Measurements from ENCODE around the gene ENPP6.

The ENPP6 gene

GRCh38 chr4:184189966-184190365 is 27.7 kb downstream of the ENPP6 start:
- TF ChIP-seq, protein P1, sequence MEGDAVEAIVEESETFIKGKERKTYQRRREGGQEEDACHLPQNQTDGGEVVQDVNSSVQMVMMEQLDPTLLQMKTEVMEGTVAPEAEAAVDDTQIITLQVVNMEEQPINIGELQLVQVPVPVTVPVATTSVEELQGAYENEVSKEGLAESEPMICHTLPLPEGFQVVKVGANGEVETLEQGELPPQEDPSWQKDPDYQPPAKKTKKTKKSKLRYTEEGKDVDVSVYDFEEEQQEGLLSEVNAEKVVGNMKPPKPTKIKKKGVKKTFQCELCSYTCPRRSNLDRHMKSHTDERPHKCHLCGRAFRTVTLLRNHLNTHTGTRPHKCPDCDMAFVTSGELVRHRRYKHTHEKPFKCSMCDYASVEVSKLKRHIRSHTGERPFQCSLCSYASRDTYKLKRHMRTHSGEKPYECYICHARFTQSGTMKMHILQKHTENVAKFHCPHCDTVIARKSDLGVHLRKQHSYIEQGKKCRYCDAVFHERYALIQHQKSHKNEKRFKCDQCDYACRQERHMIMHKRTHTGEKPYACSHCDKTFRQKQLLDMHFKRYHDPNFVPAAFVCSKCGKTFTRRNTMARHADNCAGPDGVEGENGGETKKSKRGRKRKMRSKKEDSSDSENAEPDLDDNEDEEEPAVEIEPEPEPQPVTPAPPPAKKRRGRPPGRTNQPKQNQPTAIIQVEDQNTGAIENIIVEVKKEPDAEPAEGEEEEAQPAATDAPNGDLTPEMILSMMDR (IDR thresholded peaks at IDR 0.05; ENCODE audit: low read depth, low read length): no peak
- H3K4me3 ChIP-seq (ENCODE audit: low read depth, low read length): no peak overlapping the region

GRCh38 chr4:184188443-184189400 is 29.0 kb downstream of the ENPP6 start:
- no peak overlapping the region for H3K4me3 ChIP-seq (ENCODE audit: low read depth, low read length)
- TF ChIP-seq, protein P1 (IDR thresholded peaks at IDR 0.05; ENCODE audit: low read depth, low read length): no peak

- TF ChIP-seq, protein P1 (IDR thresholded peaks at IDR 0.05; ENCODE audit: low read depth, low read length): no peak
- no peak overlapping the region for H3K4me3 ChIP-seq (ENCODE audit: low read depth, low read length)
These were observed 40.4 kb downstream of the ENPP6 start for GRCh38 chr4:184177271-184177670.

GRCh38 chr4:184174571-184175488 is 42.8 kb downstream of the ENPP6 start:
- H3K4me3 ChIP-seq (ENCODE audit: low read depth, low read length): no peak overlapping the region
- TF ChIP-seq, protein P1 (IDR thresholded peaks at IDR 0.05; ENCODE audit: low read depth, low read length): no peak

- TF ChIP-seq, protein P1 (IDR thresholded peaks at IDR 0.05; ENCODE audit: low read depth, low read length): no peak
- no peak overlapping the region for H3K4me3 ChIP-seq (ENCODE audit: low read depth, low read length)
These were observed 46.7 kb downstream of the ENPP6 start for GRCh38 chr4:184171011-184171410.

DNA sequence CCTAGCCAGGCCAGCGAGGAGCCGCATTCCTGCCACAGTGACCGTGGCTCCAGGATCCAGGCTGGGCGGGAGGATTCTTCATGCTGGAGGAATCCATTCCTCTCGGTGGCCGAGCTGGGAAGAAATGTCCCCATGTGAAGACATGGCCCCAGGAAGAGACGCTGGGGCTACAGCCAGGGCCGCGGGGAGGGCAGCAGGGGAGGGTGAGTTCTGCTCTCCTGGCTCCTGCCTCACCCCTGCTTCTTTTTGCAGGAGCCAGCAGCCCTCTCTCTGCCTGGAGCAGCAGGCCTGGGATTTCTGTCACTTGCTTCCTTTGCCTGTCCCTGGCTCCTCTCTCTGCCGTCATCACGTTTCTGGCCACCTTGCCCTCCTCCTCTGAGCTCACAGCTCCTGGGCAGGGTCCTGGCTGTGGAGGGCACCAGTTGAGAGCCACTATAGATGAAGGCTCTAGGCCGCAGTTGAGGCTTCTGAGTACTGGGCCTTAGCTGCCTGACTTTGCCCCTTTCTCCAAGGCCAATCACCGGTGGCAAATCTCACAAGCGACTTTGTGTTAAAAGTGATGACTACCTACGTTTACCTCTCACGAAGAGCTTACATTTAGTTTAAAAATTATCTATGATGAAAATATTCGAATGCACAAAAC is 48.3 kb downstream of the ENPP6 start:
- H3K4me3 ChIP-seq (ENCODE audit: low read depth, low read length): no peak overlapping the region
- TF ChIP-seq, protein P1 (IDR thresholded peaks at IDR 0.05; ENCODE audit: low read depth, low read length): no peak
